ENCODE results near the gene TMEM201.

Gene TMEM201

GRCh38 chr1:9651565-9652378 is 63.1 kb downstream of the TMEM201 start, which contains the start of gene PIK3CD:
Gene PIK3CD (plus strand): TSS chr1:9651731. CDS start chr1:9710456, 58,725 bp downstream.
- peak; percentile 67 for DNase-seq (ENCODE audit: low spot score)
- TF ChIP-seq CTCF (IDR thresholded peaks at IDR 0.05; ENCODE audit: extremely low read depth, insufficient read depth, missing control alignments): no peak
- in situ Hi-C loops (cut with MboI; ENCODE audit: low pct_unique_long_range_greater_than_20kb, low sequenced_read_pairs, unreplicated experiment): no loop called here

GRCh38 chr1:9652379-9653209 is 63.9 kb downstream of the TMEM201 start:
- peak; percentile 71 for DNase-seq (ENCODE audit: low spot score)
- TF ChIP-seq CTCF (IDR thresholded peaks at IDR 0.05; ENCODE audit: extremely low read depth, insufficient read depth, missing control alignments): peak; percentile 23
- in situ Hi-C loops (cut with MboI; ENCODE audit: low pct_unique_long_range_greater_than_20kb, low sequenced_read_pairs, unreplicated experiment): no loop called here

DNA sequence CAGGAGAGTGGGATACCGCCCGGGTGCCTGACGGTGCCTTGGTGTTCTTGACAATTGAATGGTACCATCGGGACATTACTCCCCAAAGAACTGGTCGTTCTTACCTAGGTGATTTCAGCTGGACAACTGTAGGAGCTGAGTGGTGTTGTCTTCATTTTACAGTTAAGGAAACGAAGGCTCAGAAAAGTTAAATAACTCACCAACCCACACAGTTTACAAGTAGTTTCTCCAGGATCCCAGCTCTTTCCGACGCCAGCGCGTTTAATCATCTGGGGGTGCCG is 64.4 kb downstream of the TMEM201 start:
- DNase-seq (ENCODE audit: low spot score): no peak
- TF ChIP-seq CTCF (IDR thresholded peaks at IDR 0.05; ENCODE audit: extremely low read depth, insufficient read depth, missing control alignments): no peak
- in situ Hi-C loops (cut with MboI; ENCODE audit: low pct_unique_long_range_greater_than_20kb, low sequenced_read_pairs, unreplicated experiment): no loop called here

GRCh38 chr1:9653491-9654050 is 64.9 kb downstream of the TMEM201 start:
- DNase-seq (ENCODE audit: low spot score): peak; percentile 63
- in situ Hi-C loops (cut with MboI; ENCODE audit: low pct_unique_long_range_greater_than_20kb, low sequenced_read_pairs, unreplicated experiment): no loop called here
- TF ChIP-seq CTCF (IDR thresholded peaks at IDR 0.05; ENCODE audit: extremely low read depth, insufficient read depth, missing control alignments): no peak

DNA sequence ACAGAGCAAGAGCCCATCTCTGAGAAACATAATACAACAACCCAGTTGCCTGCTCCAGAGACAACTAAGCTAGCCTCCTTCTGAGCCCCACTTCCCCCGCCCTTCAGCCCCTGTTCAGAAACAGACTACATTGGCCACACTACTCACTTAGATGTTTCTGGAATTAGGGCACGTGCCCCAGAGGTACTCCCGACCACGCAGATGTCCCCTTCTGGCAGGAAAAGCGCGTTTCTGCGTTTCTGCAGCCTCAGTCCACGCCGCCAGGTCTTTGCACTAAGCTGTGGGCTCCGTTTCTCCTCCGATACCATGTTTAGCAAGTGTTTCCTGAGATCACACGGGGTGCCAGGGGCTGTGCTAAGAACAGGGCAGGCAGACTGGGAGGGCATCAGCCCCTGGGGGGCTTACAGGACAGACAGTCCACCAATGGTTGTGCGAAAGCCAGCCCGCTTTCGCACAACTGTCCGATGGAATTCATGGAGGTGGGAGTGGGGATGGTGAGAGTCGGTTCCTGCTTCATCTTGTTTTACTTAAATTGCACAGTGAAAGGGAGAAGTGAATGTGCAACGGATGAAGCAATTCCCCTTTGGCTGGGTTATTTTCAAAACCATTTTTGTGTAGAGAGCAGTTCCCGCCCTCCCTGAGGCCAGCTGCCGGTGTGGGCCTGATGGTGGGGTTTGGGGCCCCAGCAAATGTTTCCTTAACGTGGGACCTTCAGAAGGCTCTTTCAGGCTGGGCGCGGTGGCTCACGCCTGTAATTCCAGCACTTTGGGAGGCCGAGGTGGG is 65.5 kb downstream of the TMEM201 start:
- in situ Hi-C loops (cut with MboI; ENCODE audit: low pct_unique_long_range_greater_than_20kb, low sequenced_read_pairs, unreplicated experiment): no loop called here
- TF ChIP-seq CTCF (IDR thresholded peaks at IDR 0.05; ENCODE audit: extremely low read depth, insufficient read depth, missing control alignments): no peak
- peak; percentile 55 for DNase-seq (ENCODE audit: low spot score)
